GM12878 (cell line): Measurements from ENCODE around the gene MROH8. TPM values are rescaled to one million over a fixed set of nuclear protein-coding genes. Genes with fewer than 3 reads are reported as not detected.

Source experiments
- ATF7 ChIP-seq: fragments of 450-650 bp; IDR thresholded peaks from 2 replicates; pipeline ENCODE4 v1.6.1; 2016; ENCODE audit warnings: low read depth, mild to moderate bottlenecking
- BMI1 ChIP-seq: fragments of 450-650 bp; IDR thresholded peaks from 2 replicates; pipeline ENCODE4 v1.6.1; 2016; ENCODE audit warnings: mild to moderate bottlenecking, moderate library complexity, borderline replicate concordance
- CBFB ChIP-seq: IDR thresholded peaks from 2 replicates; pipeline ENCODE4 v1.6.1; 2016; ENCODE audit warnings: antibody characterized with exemption, low read depth
- CBX3 ChIP-seq: fragments of 200-600 bp; sonication (generic); IDR thresholded peaks from 2 replicates; pipeline ENCODE4 v1.6.1; 2016; ENCODE audit warnings: low read depth, borderline replicate concordance
- EGR1 ChIP-seq, 2 experiments: IDR thresholded peaks; 1 replicate in 1 of 2; 2 replicates in 1 of 2; pipeline ENCODE4 v1.6.1; 2011 to 2012; ENCODE audit warnings: low read depth in 2 of 2, low read length in 2 of 2, borderline replicate concordance in 1 of 2, mild to moderate bottlenecking in 1 of 2, moderate library complexity in 1 of 2
- FOXK2 ChIP-seq: fragments of 450-650 bp; IDR thresholded peaks from 2 replicates; pipeline ENCODE4 v1.6.1; 2017; ENCODE audit warnings: mild to moderate bottlenecking, moderate library complexity
- GABPA ChIP-seq: IDR thresholded peaks from 2 replicates; pipeline ENCODE4 v1.6.1; 2014; ENCODE audit warnings: antibody characterized with exemption, low read depth, mild to moderate bottlenecking, inconsistent platforms
- JUND ChIP-seq: IDR thresholded peaks from 2 replicates; pipeline ENCODE4 v1.6.1; 2012; ENCODE audit warnings: low read depth, mild to moderate bottlenecking, low read length, improper control_type of control experiment, moderate library complexity
- KAT2A ChIP-seq: conservative IDR thresholded peaks from 2 replicates; pipeline ENCODE4 v1.6.1; 2011; ENCODE audit warnings: low read depth, low read length; ENCODE audit not compliant: control insufficient read depth
- NR2F1 ChIP-seq: fragments of 450-650 bp; conservative IDR thresholded peaks from 2 replicates; pipeline ENCODE4 v1.6.1; 2017; ENCODE audit warnings: mild to moderate bottlenecking
- POLR2AphosphoS2 ChIP-seq: IDR thresholded peaks from 2 replicates; pipeline ENCODE4 v1.6.1; 2011; ENCODE audit warnings: low read depth, mild to moderate bottlenecking, low read length, improper control_type of control experiment, moderate library complexity
- RFX5 ChIP-seq: IDR thresholded peaks from 2 replicates; pipeline ENCODE4 v1.6.1; 2011; ENCODE audit warnings: low read depth, low read length, improper control_type of control experiment
- SMARCA5 ChIP-seq: fragments of 450-650 bp; IDR thresholded peaks from 2 replicates; pipeline ENCODE4 v1.6.1; 2017; ENCODE audit warnings: mild to moderate bottlenecking
- TCF12 ChIP-seq: IDR thresholded peaks from 2 replicates; pipeline ENCODE4 v1.6.1; 2011; ENCODE audit warnings: low read depth, mild to moderate bottlenecking, low read length
- ZNF207 ChIP-seq: fragments of 450-650 bp; IDR thresholded peaks from 2 replicates; pipeline ENCODE4 v1.6.1; 2014; ENCODE audit warnings: antibody characterized with exemption, mild to moderate bottlenecking, borderline replicate concordance
- polyA plus RNA-seq, 11 experiments: library from polyadenylated mRNA; depleted of rRNA in 4 of 11; unstranded in 6 of 11; stranded (reverse) in 5 of 11; fragments of >200 nt; fragmentation: Nextera tagmentation in 4 of 11; fragmentation: Illumina TruSeq in 1 of 11; extraction: Ambion mirVana in 4 of 11; extraction: Trizol in 1 of 11; gene quantifications; 1 replicate in 1 of 11; 2 replicates in 10 of 11; pipeline versions ENCODE4 v1.2.1 to v1.2.3, GENCODE V29; 2011 to 2016; ENCODE audit warnings: inconsistent platforms in 2 of 11, missing spikeins in 2 of 11, low read depth in 1 of 11
- total RNA-seq, 4 experiments: library from RNA; depleted of rRNA in 3 of 4; stranded (reverse); fragments of >200 nt in 3 of 4; fragmentation: Illumina TruSeq in 1 of 4; extraction: Trizol in 1 of 4; gene quantifications; 2 replicates each; pipeline versions ENCODE4 v1.2.1 to v1.2.3, GENCODE V29; 2013 to 2021
- TF ChIP-seq, protein P1 (sequence below): fragments of 450-650 bp; IDR thresholded peaks from 2 replicates; pipeline ENCODE4 v1.6.1; 2017; ENCODE audit warnings: mild to moderate bottlenecking
- TF ChIP-seq, protein P2 (sequence below): IDR thresholded peaks from 2 replicates; pipeline ENCODE4 v1.6.1; 2012; ENCODE audit warnings: low read depth, low read length, improper control_type of control experiment
- TF ChIP-seq, protein P3 (sequence below): fragments of 450-650 bp; IDR thresholded peaks from 2 replicates; pipeline ENCODE4 v1.6.1; 2017; ENCODE audit warnings: borderline replicate concordance
- TF ChIP-seq, protein P4 (sequence below): fragments of 450-650 bp; IDR thresholded peaks from 2 replicates; pipeline ENCODE4 v1.6.1; 2014; ENCODE audit warnings: mild to moderate bottlenecking
- TF ChIP-seq, protein P5 (sequence below): fragments of 450-650 bp; IDR thresholded peaks from 2 replicates; pipeline ENCODE4 v1.6.1; 2016; ENCODE audit warnings: mild to moderate bottlenecking, moderate library complexity, borderline replicate concordance

Gene MROH8
- total and polyA plus RNA-seq, 10 of the 15 experiments (the other 5 are each of a cell fraction or from before 2014, with no cell fraction given) = 0.16 to 2.8 (median 1.8) TPM

DNA sequence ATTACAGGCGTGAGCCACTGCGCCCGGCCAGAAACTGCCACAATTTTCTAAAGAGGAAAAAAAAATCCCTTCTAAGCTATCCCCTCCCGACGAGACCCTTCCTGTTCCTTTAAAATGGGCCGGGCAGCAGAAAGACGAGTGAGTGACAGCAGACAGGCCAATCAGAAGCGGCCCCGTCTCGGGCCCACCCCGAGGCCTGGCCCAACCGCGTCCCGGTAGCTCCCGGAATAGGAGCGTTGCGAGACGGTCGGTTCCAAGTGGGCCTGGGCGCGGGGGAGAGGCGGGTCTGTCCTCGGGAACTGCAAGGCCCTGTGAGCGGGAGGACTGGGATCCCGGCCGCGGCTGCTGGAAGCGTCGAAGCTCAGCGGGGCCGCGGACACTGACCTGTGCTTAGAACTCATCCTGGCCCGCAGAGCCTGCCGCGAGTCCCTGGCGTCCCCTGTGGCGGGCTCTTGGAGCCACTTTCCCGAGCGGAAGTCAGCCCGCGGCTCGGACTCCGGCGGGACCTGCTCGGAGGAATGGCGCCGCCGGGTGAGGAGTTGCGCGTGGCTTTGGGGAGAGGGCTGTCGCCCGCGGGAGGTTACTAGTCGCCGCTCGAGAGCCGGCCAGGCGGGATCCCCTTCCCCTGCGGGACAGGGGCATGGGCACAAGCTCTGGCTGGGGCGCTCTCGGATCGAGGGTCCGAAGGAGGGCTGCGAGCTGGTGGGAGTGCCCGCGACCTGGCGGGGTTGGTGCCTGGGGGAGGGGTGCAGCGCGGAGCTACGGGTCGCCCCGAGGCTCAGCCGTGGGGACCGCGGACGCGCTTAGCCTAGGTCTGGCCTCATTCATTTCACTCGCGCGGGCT lies at the start of gene MROH8, which contains the start of gene RPN2 (continued):
- TF ChIP-seq, protein P1, sequence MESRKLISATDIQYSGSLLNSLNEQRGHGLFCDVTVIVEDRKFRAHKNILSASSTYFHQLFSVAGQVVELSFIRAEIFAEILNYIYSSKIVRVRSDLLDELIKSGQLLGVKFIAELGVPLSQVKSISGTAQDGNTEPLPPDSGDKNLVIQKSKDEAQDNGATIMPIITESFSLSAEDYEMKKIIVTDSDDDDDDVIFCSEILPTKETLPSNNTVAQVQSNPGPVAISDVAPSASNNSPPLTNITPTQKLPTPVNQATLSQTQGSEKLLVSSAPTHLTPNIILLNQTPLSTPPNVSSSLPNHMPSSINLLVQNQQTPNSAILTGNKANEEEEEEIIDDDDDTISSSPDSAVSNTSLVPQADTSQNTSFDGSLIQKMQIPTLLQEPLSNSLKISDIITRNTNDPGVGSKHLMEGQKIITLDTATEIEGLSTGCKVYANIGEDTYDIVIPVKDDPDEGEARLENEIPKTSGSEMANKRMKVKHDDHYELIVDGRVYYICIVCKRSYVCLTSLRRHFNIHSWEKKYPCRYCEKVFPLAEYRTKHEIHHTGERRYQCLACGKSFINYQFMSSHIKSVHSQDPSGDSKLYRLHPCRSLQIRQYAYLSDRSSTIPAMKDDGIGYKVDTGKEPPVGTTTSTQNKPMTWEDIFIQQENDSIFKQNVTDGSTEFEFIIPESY = 0 out of 2 replicates have a peak, but pooled peaks have one; percentile 13
- TF ChIP-seq FOXK2 (peak; percentile 99), CBX3 (no peak), POLR2AphosphoS2 (0 out of 2 replicates have a peak, but pooled peaks have one; percentile 47), CBFB (peak; percentile 64; the same call in 1 of the 2 replicates), ATF7 (peak; percentile 100), KAT2A (no peak), NR2F1 (peak; percentile 56; the same call in 1 of the 2 replicates), GABPA (peak; percentile 78; the same call in 1 of the 2 replicates), SMARCA5 (0 out of 2 replicates have a peak, but pooled peaks have one; percentile 22), ZNF207 (peak; percentile 98), RFX5 (no peak), JUND (peak; percentile 99), EGR1 (IDR thresholded peaks at IDR 0.05; ENCODE audit: borderline replicate concordance in 1 of 2, low read depth in 2 of 2, low read length in 2 of 2) (peak in 1 of 2 experiments; percentile 40; a peak in 1 of 3 replicates), TCF12 (0 out of 2 replicates have a peak, but pooled peaks have one; percentile 12), BMI1 (no peak)
- TF ChIP-seq, protein P2, sequence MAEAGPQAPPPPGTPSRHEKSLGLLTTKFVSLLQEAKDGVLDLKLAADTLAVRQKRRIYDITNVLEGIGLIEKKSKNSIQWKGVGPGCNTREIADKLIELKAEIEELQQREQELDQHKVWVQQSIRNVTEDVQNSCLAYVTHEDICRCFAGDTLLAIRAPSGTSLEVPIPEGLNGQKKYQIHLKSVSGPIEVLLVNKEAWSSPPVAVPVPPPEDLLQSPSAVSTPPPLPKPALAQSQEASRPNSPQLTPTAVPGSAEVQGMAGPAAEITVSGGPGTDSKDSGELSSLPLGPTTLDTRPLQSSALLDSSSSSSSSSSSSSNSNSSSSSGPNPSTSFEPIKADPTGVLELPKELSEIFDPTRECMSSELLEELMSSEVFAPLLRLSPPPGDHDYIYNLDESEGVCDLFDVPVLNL = peak; percentile 59; the same call in 1 of the 2 replicates
- TF ChIP-seq, protein P3, sequence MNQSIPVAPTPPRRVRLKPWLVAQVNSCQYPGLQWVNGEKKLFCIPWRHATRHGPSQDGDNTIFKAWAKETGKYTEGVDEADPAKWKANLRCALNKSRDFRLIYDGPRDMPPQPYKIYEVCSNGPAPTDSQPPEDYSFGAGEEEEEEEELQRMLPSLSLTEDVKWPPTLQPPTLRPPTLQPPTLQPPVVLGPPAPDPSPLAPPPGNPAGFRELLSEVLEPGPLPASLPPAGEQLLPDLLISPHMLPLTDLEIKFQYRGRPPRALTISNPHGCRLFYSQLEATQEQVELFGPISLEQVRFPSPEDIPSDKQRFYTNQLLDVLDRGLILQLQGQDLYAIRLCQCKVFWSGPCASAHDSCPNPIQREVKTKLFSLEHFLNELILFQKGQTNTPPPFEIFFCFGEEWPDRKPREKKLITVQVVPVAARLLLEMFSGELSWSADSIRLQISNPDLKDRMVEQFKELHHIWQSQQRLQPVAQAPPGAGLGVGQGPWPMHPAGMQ = no peak
- TF ChIP-seq, protein P4, sequence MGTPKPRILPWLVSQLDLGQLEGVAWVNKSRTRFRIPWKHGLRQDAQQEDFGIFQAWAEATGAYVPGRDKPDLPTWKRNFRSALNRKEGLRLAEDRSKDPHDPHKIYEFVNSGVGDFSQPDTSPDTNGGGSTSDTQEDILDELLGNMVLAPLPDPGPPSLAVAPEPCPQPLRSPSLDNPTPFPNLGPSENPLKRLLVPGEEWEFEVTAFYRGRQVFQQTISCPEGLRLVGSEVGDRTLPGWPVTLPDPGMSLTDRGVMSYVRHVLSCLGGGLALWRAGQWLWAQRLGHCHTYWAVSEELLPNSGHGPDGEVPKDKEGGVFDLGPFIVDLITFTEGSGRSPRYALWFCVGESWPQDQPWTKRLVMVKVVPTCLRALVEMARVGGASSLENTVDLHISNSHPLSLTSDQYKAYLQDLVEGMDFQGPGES = peak; percentile 84
- TF ChIP-seq, protein P5, sequence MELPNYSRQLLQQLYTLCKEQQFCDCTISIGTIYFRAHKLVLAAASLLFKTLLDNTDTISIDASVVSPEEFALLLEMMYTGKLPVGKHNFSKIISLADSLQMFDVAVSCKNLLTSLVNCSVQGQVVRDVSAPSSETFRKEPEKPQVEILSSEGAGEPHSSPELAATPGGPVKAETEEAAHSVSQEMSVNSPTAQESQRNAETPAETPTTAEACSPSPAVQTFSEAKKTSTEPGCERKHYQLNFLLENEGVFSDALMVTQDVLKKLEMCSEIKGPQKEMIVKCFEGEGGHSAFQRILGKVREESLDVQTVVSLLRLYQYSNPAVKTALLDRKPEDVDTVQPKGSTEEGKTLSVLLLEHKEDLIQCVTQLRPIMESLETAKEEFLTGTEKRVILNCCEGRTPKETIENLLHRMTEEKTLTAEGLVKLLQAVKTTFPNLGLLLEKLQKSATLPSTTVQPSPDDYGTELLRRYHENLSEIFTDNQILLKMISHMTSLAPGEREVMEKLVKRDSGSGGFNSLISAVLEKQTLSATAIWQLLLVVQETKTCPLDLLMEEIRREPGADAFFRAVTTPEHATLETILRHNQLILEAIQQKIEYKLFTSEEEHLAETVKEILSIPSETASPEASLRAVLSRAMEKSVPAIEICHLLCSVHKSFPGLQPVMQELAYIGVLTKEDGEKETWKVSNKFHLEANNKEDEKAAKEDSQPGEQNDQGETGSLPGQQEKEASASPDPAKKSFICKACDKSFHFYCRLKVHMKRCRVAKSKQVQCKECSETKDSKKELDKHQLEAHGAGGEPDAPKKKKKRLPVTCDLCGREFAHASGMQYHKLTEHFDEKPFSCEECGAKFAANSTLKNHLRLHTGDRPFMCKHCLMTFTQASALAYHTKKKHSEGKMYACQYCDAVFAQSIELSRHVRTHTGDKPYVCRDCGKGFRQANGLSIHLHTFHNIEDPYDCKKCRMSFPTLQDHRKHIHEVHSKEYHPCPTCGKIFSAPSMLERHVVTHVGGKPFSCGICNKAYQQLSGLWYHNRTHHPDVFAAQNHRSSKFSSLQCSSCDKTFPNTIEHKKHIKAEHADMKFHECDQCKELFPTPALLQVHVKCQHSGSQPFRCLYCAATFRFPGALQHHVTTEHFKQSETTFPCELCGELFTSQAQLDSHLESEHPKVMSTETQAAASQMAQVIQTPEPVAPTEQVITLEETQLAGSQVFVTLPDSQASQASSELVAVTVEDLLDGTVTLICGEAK = peak; percentile 90
